Loucy (cell line): Measurements from ENCODE around the gene KRT33A.

ENCODE experiments used
- H2AFZ ChIP-seq: fragments of 200-600 bp; sonication (generic); 2 replicates; pipeline ENCODE4 v1.6.0; 2016; ENCODE audit warnings: antibody characterized with exemption, mild to moderate bottlenecking, low read length, moderate library complexity
- H3F3A ChIP-seq: fragments of 200-600 bp; 2 replicates; pipeline ENCODE4 v1.6.0; 2016; ENCODE audit warnings: antibody characterized with exemption, low read depth, mild to moderate bottlenecking
- H3K27me3 ChIP-seq: fragments of 200-600 bp; sonication (generic); 2 replicates; pipeline ENCODE4 v1.6.1; 2014; ENCODE audit warnings: low read length, mild to moderate bottlenecking; ENCODE audit not compliant: insufficient read depth, poor library complexity, severe bottlenecking
- H3K36me3 ChIP-seq: fragments of 200-600 bp; sonication (generic); 2 replicates; pipeline ENCODE4 v1.6.1; 2016; ENCODE audit warnings: low read length; ENCODE audit not compliant: insufficient read depth
- H3K4me1 ChIP-seq: fragments of 200-600 bp; sonication (generic); 2 replicates; pipeline ENCODE4 v1.5.1; 2014; ENCODE audit warnings: low read length, mild to moderate bottlenecking; ENCODE audit not compliant: insufficient read depth, poor library complexity, severe bottlenecking
- H3K4me2 ChIP-seq: fragments of 200-600 bp; sonication (generic); 2 replicates; pipeline ENCODE4 v1.6.0; 2014; ENCODE audit warnings: antibody characterized with exemption, low read length, low read depth, mild to moderate bottlenecking; ENCODE audit not compliant: poor library complexity, severe bottlenecking
- H3K4me3 ChIP-seq: fragments of 200-600 bp; sonication (generic); 2 replicates; pipeline ENCODE4 v1.5.1; 2014; ENCODE audit warnings: low read length, mild to moderate bottlenecking, mixed read lengths; ENCODE audit not compliant: poor library complexity, severe bottlenecking
- H3K79me2 ChIP-seq: fragments of 200-600 bp; sonication (generic); 2 replicates; pipeline ENCODE4 v1.6.1; 2014; ENCODE audit warnings: low read length; ENCODE audit not compliant: insufficient read depth
- H3K9ac ChIP-seq: fragments of 200-600 bp; sonication (generic); 2 replicates; pipeline ENCODE4 v1.6.0; 2014; ENCODE audit warnings: mild to moderate bottlenecking, low read depth, low read length, moderate library complexity; ENCODE audit not compliant: poor library complexity, severe bottlenecking
- H3K9me2 ChIP-seq: fragments of 200-600 bp; sonication (generic); replicated peaks from 2 replicates; pipeline ENCODE4 v1.6.1; 2016; ENCODE audit warnings: low read depth, low read length, mixed read lengths
- H3K9me3 ChIP-seq: fragments of 200-600 bp; sonication (generic); 2 replicates; pipeline ENCODE4 v1.6.1; 2014; ENCODE audit warnings: mild to moderate bottlenecking, antibody characterized with exemption, low read length, low read depth; ENCODE audit not compliant: insufficient read depth
- H4K20me1 ChIP-seq: fragments of 200-600 bp; sonication (generic); 2 replicates; pipeline ENCODE4 v1.6.0; 2014; ENCODE audit warnings: antibody characterized with exemption, low read length, mild to moderate bottlenecking; ENCODE audit not compliant: insufficient read depth, poor library complexity, severe bottlenecking
- CTCF ChIP-seq: fragments of 200-600 bp; sonication (generic); conservative IDR thresholded peaks from 2 replicates; pipeline ENCODE4 v1.5.1; 2014; ENCODE audit warnings: mild to moderate bottlenecking, antibody characterized with exemption, low read length
- EZH2phosphoT487 ChIP-seq: fragments of 200-600 bp; IDR thresholded peaks from 2 replicates; pipeline ENCODE4 v1.6.1; 2018; ENCODE audit warnings: antibody characterized with exemption, mild to moderate bottlenecking, moderate library complexity, borderline replicate concordance

KRT33A gene

GRCh38 chr17:41296846-41297245 lies 53.8 kb downstream of the KRT33A start:
- no peaks in the 10 kb centered on the region for H3K27me3 ChIP-seq
- H3K4me2 ChIP-seq, result no peak overlapping the region
- no peaks in the 10 kb centered on the region for H3F3A ChIP-seq
- H3K9ac ChIP-seq, result no peak overlapping the region
- H2AFZ ChIP-seq, result no peak overlapping the region
- H4K20me1 ChIP-seq, result no peaks in the 10 kb centered on the region
- H3K9me2 ChIP-seq, result no peaks in the 10 kb centered on the region
- H3K79me2 ChIP-seq, result no peaks in the 10 kb centered on the region
- H3K4me3 ChIP-seq, result no peak overlapping the region
- H3K4me1 ChIP-seq, result peaks cover 7% of the 10 kb centered on the region
- no peaks in the 10 kb centered on the region for H3K9me3 ChIP-seq
- no peaks in the 10 kb centered on the region for H3K36me3 ChIP-seq
- no peak for TF ChIP-seq EZH2phosphoT487
- TF ChIP-seq CTCF, result no peak
